T47D (cell line): ENCODE data around the gene SEH1L.

Source experiments
- DNase-seq, 2 experiments: peaks; one replicate each; pipeline versions ENCODE4 v3.0.0 to v3.0.0-alpha.2; 2011 to 2012; ENCODE audit warnings: low read depth in 1 of 2, low spot score in 1 of 2
- JUND ChIP-seq: IDR thresholded peaks from 2 replicates; pipeline ENCODE4 v1.6.1; 2012; ENCODE audit warnings: low read depth
- in situ Hi-C: cut with HindIII; loops from 2 replicates; pipeline ENCODE4 v1.10.0; 2016; ENCODE audit warnings: low sequenced_read_pairs, low pct_unique_long_range_greater_than_20kb

Gene SEH1L

GRCh38 chr18:12928206-12928605 lies 19.6 kb upstream of the SEH1L start:
- TF ChIP-seq JUND, result no peak
- DNase-seq, result no peak
- in situ Hi-C loops, result no loop called here

DNA sequence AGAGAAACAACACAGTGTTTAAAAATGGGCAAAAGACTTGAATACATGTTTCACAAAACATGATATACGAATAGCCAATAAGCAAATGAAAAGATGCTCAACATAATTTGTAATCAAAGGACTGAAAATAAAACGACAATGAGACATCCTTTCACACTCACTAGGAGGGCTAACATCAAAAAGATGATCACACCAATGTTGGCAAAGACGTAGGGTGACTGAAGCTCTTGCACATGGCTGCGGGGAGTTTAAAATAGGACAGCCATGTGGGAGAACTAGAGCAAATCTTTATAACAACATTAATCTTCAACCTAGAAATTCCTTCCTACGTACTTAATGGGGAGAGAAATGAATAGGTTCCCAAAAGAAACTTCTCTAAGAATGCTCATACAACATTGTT lies 19.2 kb upstream of the SEH1L start:
- in situ Hi-C loops, result no loop called here
- DNase-seq, result no peak
- no peak for TF ChIP-seq JUND

DNA sequence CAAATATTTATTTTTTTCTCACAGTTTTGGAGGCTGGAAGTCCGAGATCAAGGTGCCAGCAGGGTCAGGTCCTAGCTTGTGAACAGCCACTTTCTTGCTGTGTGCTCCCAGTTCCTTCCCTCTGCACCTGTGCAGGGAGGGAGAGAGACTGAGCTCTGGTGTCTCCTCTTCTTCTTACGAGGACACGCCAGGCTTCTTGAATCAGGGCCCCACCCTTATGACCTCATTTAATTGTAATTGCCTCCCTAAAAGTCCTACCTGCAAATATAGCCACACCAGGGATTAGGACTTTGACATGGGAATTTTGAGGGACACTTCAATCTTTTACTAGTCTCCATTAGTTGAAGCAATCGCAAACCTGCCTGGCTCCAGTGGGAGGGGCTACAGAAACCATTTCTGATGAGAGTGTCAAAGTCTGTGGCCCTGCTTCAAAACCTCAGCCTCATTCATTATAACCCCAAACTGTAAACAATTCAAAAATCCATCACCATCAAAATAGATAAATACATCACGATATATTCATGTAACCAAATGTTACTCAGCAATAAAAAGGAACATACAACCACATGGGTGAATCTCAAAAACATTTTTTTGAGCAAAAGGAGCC lies 18.2 kb upstream of the SEH1L start:
- no peak for DNase-seq
- TF ChIP-seq JUND, result no peak
- in situ Hi-C loops, result no loop called here

- in situ Hi-C loops, result no loop called here
- no peak for TF ChIP-seq JUND
- no peak for DNase-seq
Observed at GRCh38 chr18:12930376-12930775, 17.4 kb upstream of the SEH1L start.

GRCh38 chr18:12930908-12931307 lies 16.9 kb upstream of the SEH1L start:
- DNase-seq, result no peak
- TF ChIP-seq JUND, result no peak
- in situ Hi-C loops, result no loop called here

DNA sequence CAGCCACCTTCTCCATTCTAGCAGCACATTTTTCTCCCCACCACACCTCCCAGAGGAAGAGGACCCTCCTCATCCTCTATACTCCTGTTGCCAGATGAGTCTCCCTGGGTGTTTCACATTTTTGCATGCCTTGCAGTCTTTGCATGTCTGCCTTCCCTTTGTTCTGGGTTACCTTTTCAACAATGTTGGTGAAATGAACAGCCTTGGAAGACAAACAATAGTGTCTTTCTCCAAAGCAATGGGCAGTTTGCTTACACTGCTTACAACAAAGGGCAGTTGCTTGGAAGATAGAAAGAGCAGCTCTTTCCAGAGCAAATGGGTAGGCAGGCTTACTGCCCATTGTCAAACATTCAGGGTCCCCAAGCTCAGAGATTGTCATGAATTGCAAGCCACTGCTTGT lies 14.5 kb upstream of the SEH1L start:
- no peak for DNase-seq
- in situ Hi-C loops, result no loop called here
- TF ChIP-seq JUND, result no peak

- in situ Hi-C loops, result no loop called here
- TF ChIP-seq JUND, result no peak
- DNase-seq, result peak; percentile 42 to 82
Observed at GRCh38 chr18:12934454-12935071, 13.2 kb upstream of the SEH1L start.

DNA sequence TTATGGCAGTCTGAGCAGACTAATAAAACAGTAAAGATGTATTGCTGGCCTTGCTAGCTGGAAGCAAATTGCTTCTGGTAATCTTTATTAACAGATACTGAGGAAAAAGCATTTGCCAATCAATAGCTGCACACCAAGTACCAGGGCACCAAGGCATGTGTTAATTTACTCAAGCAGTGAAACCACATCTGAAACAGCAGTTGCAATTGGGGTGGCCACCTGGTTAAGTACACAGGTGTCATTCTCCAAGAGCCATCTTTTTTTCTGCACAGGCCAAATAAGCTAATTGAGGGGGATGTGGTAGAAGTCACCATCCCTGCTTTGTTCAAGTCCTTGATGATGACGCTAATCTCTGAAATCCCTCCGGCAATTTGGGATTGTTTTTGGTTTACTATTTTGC lies 8.6 kb upstream of the SEH1L start:
- in situ Hi-C loops, result no loop called here
- no peak for TF ChIP-seq JUND
- DNase-seq, result no peak

DNA sequence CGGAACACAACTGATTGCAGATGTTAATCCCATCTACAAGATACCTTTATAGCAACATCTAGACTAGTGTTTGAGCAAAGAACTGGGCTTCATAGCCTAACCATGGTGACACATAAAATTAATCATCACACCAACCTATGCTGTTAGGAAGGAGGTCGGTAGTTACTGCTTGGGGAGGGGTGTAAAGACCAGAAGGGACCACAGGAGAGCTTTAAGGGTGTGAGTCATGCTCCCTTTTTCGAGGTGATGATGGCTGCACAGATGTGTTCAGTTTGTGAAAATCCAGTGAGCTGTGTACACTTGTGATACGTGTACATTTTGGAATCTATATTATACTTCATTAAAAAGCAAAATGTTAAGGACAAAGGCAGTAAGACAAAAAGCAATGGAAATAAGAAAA lies 4.6 kb upstream of the SEH1L start:
- no peak for TF ChIP-seq JUND
- DNase-seq, result no peak
- in situ Hi-C loops, result no loop called here

DNA sequence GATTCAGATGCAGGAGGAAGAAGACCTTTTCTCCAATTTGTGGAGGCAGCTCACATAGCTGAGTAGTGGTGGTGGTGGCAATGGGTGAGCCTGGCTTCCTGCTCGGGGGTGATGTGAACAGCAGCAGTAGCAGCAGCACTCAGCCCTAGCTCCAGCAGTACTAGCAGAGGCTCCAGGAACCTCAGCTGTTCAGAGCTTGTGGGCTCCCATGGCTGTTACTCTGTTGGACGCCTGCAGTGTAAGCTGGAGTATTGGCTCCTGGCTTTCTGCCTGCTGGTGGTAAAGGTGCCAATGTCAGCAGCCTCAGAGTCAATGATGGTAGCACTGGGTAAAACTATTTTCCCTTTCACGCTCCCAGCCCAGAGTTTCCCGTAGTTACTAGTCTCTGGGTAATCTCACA lies 3.1 kb upstream of the SEH1L start:
- peak in 1 of 2 experiments; percentile 35 for DNase-seq
- TF ChIP-seq JUND, result no peak
- in situ Hi-C loops, result no loop called here

GRCh38 chr18:12946549-12947284 lies 1.1 kb upstream of the SEH1L start:
- DNase-seq, result peak in 1 of 2 experiments; percentile 24
- in situ Hi-C loops, result no loop called here
- TF ChIP-seq JUND, result no peak

- in situ Hi-C loops, result no loop called here
- no peak for TF ChIP-seq JUND
- peak; percentile 60 to 91 for DNase-seq
Observed at GRCh38 chr18:12948050-12948804, 416 bp downstream of the SEH1L start.

GRCh38 chr18:12958478-12958877 lies 10.7 kb downstream of the SEH1L start:
- no peak for TF ChIP-seq JUND
- in situ Hi-C loops, result no loop called here
- DNase-seq, result no peak
